22Rv1 (cell line): Measurements from ENCODE around the gene CNTN5.

ENCODE experiments used
- H3K27ac ChIP-seq: fragments of 450-650 bp; 2 replicates; pipeline ENCODE4 v1.5.1; 2017
- ZFX ChIP-seq: fragments of 450-650 bp; IDR thresholded peaks from 2 replicates; pipeline ENCODE4 v1.6.1; 2017; ENCODE audit warnings: antibody characterized with exemption, borderline replicate concordance
- TF ChIP-seq, protein P1 (sequence below): fragments of 450-650 bp; IDR thresholded peaks from 2 replicates; pipeline ENCODE4 v1.5.1; 2017; ENCODE audit warnings: mild to moderate bottlenecking

The CNTN5 gene

DNA sequence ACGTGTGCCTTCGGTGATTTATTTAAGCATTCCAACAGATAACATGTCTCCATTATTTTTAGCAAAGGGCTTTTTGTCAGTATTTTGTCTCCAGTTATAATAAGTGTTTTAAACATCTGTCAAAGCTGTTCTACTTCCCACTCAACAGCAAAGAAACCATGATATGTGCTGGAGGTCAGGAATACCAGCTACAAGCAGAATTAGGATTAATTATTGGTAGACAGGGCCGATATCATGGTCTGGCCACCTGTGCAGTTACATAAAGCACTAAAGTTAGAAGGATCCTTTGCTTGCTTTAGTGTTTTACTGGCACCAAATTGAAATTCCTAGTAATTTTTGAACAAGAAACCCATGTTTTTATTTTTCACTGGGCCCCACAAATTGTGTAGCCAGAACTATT lies 1075.1 kb downstream of the CNTN5 start:
- no peak for TF ChIP-seq ZFX
- TF ChIP-seq, protein P1, sequence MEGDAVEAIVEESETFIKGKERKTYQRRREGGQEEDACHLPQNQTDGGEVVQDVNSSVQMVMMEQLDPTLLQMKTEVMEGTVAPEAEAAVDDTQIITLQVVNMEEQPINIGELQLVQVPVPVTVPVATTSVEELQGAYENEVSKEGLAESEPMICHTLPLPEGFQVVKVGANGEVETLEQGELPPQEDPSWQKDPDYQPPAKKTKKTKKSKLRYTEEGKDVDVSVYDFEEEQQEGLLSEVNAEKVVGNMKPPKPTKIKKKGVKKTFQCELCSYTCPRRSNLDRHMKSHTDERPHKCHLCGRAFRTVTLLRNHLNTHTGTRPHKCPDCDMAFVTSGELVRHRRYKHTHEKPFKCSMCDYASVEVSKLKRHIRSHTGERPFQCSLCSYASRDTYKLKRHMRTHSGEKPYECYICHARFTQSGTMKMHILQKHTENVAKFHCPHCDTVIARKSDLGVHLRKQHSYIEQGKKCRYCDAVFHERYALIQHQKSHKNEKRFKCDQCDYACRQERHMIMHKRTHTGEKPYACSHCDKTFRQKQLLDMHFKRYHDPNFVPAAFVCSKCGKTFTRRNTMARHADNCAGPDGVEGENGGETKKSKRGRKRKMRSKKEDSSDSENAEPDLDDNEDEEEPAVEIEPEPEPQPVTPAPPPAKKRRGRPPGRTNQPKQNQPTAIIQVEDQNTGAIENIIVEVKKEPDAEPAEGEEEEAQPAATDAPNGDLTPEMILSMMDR, result no peak
- H3K27ac ChIP-seq, result no peak overlapping the region

DNA sequence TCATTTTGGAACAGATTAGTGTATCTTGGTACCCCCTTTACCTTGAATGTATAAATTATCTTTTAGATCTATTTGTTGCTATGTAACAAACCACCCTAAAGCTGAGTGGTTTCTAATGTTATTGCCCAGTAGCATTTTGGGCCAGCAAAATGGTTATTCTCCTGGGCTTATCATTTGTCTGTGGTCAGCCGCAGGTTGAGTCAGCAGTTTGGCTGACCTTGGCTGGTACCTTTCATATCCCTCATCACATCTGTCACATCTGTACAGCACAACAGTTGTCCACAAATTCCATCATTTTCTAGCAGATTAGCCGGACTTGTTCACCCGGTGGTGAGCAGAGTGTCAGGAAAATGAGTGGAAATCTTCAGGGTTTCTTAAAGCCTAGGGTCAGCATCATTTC lies 1077.8 kb downstream of the CNTN5 start:
- TF ChIP-seq, protein P1, result no peak
- TF ChIP-seq ZFX, result no peak

DNA sequence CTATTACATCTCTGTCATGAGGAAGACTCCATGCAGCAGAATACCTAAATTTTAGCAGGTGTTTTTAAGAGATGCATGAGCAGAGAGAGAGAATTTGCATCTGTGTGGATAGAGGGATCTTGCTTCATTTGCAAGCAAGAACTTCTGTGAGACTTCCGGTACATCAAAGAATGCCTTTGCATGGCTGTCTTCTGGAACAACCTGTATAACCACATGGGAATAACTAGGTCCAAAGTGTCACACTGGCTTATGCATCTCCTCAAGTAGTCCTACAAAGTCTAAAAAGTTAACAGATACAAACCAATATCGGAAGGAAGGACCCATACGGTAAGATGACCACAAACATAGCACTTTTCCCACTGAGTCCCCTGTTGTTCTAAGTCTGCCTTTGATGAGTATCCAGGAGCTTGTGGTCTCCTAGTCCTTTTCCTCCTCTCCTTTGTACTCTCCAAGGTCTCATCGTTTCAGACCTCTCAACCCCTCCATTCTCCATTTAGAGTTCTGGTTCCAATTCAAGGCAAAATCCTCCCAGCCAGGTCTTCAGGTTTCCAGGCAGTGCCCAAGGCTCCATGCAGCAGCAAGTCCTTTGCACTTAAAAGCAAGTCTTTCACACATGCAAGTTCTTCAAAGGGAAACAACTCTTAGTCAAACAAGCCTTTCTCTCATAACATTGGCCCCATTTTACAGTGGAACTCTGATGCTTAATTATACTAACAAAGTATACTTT lies 1084.7 kb downstream of the CNTN5 start:
- H3K27ac ChIP-seq, result no peak overlapping the region
- no peak for TF ChIP-seq ZFX
- TF ChIP-seq, protein P1, result no peak

More for the DNA sequence above, 1077.8 kb downstream of the CNTN5 start:
- no peak overlapping the region for H3K27ac ChIP-seq

DNA sequence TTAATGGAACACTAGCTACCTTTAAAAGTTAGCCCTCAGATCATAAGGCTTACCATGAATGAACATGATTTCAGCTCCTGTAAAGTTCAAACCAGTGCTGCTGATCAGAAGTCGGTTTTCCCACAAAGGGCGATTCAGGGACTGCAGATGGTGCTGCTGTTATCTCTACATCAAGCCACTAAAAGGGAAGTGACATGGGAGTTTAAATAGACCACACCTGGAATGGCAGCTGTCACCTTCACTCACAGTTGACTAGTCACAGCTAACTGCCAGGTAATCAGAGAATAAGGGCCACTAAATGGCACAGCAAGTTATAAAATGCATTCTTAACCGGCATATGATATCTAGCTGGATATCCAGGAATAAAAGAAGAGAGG lies 1085.2 kb downstream of the CNTN5 start:
- TF ChIP-seq ZFX, result no peak
- TF ChIP-seq, protein P1, result no peak
- no peak overlapping the region for H3K27ac ChIP-seq

DNA sequence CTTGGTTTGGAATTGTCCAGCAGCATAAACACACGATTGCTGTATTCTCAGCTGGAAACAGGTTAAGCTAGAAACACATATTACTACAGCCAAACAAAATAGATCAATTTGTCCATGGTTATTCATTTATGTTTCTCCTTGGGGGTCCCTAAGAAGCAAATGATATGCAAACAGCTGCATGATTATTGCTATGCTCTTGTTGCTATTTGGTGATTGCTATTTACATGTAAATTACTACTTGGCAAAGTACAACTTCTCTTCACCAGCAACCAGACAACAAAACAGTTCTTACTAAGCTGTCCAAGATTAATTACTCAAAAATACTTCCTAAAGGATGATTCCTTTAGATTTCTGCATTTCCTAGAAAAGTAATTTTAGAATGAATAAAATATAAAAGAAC lies 1098.4 kb downstream of the CNTN5 start:
- H3K27ac ChIP-seq, result no peak overlapping the region
- TF ChIP-seq ZFX, result no peak
- TF ChIP-seq, protein P1, result no peak

DNA sequence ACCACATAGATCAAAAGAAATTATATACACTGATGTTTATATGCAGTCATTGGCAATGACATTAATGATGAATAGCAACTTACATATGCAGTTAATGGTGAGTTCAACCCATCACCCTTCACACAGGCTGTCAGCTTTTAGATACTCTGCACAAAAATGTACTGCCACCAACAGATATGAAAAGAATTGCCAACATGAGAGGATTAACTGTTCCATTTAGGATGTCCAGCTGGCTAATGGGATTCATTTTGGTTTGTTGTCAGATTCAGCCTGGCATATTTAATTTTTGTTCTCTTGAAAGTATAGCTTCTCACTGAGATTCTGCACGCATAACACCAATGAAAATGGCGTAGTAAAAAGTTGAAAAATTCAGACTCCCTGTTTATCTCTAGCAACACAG lies 1112.4 kb downstream of the CNTN5 start:
- H3K27ac ChIP-seq, result no peak overlapping the region
- TF ChIP-seq, protein P1, result no peak
- TF ChIP-seq ZFX, result no peak

DNA sequence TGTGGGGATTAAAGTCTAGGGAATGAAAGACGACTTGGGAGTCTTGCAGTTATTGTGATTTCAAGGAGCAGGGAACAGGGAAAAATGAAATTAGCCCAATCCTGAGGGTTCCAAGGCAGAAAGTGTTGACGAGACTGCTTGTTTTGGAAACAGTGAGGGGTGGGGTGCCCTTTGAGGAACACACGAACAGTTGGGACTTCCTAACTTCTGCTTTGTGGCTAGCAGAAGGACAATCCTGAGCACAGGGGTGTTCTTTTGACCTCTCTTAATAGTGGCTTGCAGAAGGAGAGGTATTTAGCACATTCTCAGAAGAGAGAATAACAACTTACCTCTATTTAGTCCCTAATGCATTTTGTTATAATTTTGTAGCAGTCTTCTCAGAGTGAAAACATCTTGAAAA lies 1120.5 kb downstream of the CNTN5 start:
- H3K27ac ChIP-seq, result no peak overlapping the region
- TF ChIP-seq ZFX, result no peak
- TF ChIP-seq, protein P1, result no peak
